Brain microvascular endothelial cell (primary cell): ENCODE results near the gene PCBP3.
"Not testable (repeated sequence)": the region's sequence is repeated elsewhere in the genome, so short reads cannot be mapped to it uniquely, and the experiment has no call there.

Experiments
- DNase-seq: peaks from one replicate; pipeline ENCODE4 v3.0.0-alpha.2; 2020
- H3K27ac ChIP-seq: fragments of 250-450 bp; sonication (Bioruptor Pico); 2 replicates; pipeline ENCODE4 v1.5.1; 2020; ENCODE audit warnings: mild to moderate bottlenecking, moderate library complexity
- H3K27me3 ChIP-seq: fragments of 250-450 bp; sonication (Bioruptor Pico); replicated peaks from 2 replicates; pipeline ENCODE4 v1.5.1; 2020; ENCODE audit warnings: mild to moderate bottlenecking
- H3K36me3 ChIP-seq: fragments of 250-450 bp; sonication (Bioruptor Pico); replicated peaks from 2 replicates; pipeline ENCODE4 v1.5.1; 2020; ENCODE audit warnings: mild to moderate bottlenecking
- H3K4me3 ChIP-seq: 2 replicates; pipeline ENCODE4 v1.5.1; 2011; ENCODE audit warnings: low read depth, mild to moderate bottlenecking, control low read depth, low read length, moderate library complexity
- CTCF ChIP-seq: IDR thresholded peaks from 2 replicates; pipeline ENCODE4 v1.5.1; 2011; ENCODE audit warnings: low read depth, mild to moderate bottlenecking, moderate library complexity, low read length, control low read depth, inconsistent platforms; ENCODE audit errors: missing control alignments
- in situ Hi-C: cut with HindIII; loops from 2 replicates; pipeline ENCODE4 v1.10.0; 2017; ENCODE audit warnings: low sequenced_read_pairs, low pct_ligation_motif_present

Gene PCBP3

GRCh38 chr21:45669382-45669781 is 25.9 kb downstream of the PCBP3 start:
- DNase-seq, result no peak
- no peak for TF ChIP-seq CTCF

GRCh38 chr21:45670731-45671130 is 27.2 kb downstream of the PCBP3 start:
- in situ Hi-C loops, result no loop called here
- no peak for TF ChIP-seq CTCF
- no peak overlapping the region for H3K4me3 ChIP-seq
- no peaks in the 10 kb centered on the region for H3K27me3 ChIP-seq
- DNase-seq, result no peak
- H3K27ac ChIP-seq, result no peak overlapping the region
- H3K36me3 ChIP-seq, result no peaks in the 10 kb centered on the region

More at GRCh38 chr21:45669382-45669781, 25.9 kb downstream of the PCBP3 start:
- in situ Hi-C loops, result no loop called here
- Histone ChIP-seq H3K36me3 (no peaks in the 10 kb centered on the region), H3K27me3 (no peaks in the 10 kb centered on the region), H3K27ac (no peak overlapping the region), H3K4me3 (no peak overlapping the region)

- DNase-seq, H3K27ac ChIP-seq, in situ Hi-C loops, H3K36me3 ChIP-seq, H3K27me3 ChIP-seq, H3K4me3 ChIP-seq: not testable (repeated sequence)
Observed at GRCh38 chr21:45678790-45679189, 35.3 kb downstream of the PCBP3 start.

- in situ Hi-C loops, result no loop called here
- no peaks in the 10 kb centered on the region for H3K36me3 ChIP-seq
- no peak for TF ChIP-seq CTCF
Observed at GRCh38 chr21:45680215-45680614, 36.7 kb downstream of the PCBP3 start.

GRCh38 chr21:45695086-45695485 is 51.6 kb downstream of the PCBP3 start:
- Histone ChIP-seq H3K27me3 (no peaks in the 10 kb centered on the region), H3K27ac (no peak overlapping the region), H3K36me3 (no peaks in the 10 kb centered on the region), H3K4me3 (no peak overlapping the region)
- in situ Hi-C loops, result no loop called here
- TF ChIP-seq CTCF, result peak; percentile 42
- DNase-seq, result no peak

More at GRCh38 chr21:45680215-45680614, 36.7 kb downstream of the PCBP3 start:
- Histone ChIP-seq H3K4me3 (no peak overlapping the region), H3K27me3 (no peaks in the 10 kb centered on the region), H3K27ac (no peak overlapping the region)
- DNase-seq, result no peak

- Histone ChIP-seq H3K36me3 (no peaks in the 10 kb centered on the region), H3K27me3 (no peaks in the 10 kb centered on the region), H3K27ac (peak overlapping the region; percentile 30), H3K4me3 (no peak overlapping the region)
- in situ Hi-C loops, result no loop called here
- TF ChIP-seq CTCF, result no peak
- DNase-seq, result peak; percentile 96
Observed at GRCh38 chr21:45698493-45699184, 55.1 kb downstream of the PCBP3 start.
